Sigmoid colon (tissue), 3 donors: ENCODE data around the gene TOP2B.

ENCODE experiments used
- POLR2A ChIP-seq, 2 donors: fragments of 450-650 bp; IDR thresholded peaks; one replicate each; pipeline ENCODE4 v1.6.1; 2016; ENCODE audit warnings: antibody characterized with exemption in 2 of 2, mild to moderate bottlenecking in 2 of 2, moderate library complexity in 2 of 2
- TF ChIP-seq, protein P1 (sequence below), 4 experiments: fragments of 450-650 bp in 3 of 4; fragments of 200-600 bp in 1 of 4; IDR thresholded peaks; one replicate each; pipeline ENCODE4 v1.5.1; 2016 to 2019; ENCODE audit warnings: antibody characterized with exemption in 4 of 4, mild to moderate bottlenecking in 3 of 4, moderate library complexity in 2 of 4

DNA sequence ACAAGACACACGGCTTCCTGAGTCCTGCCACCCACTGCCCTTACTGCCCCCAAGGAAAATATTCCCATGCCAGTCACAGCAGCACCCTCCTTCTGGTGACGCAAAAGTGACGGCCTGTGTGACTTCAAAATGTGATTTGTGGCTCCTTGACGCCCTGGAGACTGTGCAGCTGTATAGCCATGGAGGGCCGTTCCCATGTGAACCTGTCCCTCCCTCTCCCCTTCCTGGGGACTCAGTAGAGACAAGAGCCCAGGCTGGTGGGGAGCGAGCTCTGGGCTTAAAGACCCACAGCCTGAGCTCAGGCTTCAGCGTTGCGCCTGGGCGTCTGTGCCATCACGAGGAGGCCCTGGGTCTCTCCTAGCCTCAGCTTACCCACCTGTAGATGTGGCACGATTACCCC is 78.2 kb downstream of the TOP2B start:
- TF ChIP-seq, protein P1, sequence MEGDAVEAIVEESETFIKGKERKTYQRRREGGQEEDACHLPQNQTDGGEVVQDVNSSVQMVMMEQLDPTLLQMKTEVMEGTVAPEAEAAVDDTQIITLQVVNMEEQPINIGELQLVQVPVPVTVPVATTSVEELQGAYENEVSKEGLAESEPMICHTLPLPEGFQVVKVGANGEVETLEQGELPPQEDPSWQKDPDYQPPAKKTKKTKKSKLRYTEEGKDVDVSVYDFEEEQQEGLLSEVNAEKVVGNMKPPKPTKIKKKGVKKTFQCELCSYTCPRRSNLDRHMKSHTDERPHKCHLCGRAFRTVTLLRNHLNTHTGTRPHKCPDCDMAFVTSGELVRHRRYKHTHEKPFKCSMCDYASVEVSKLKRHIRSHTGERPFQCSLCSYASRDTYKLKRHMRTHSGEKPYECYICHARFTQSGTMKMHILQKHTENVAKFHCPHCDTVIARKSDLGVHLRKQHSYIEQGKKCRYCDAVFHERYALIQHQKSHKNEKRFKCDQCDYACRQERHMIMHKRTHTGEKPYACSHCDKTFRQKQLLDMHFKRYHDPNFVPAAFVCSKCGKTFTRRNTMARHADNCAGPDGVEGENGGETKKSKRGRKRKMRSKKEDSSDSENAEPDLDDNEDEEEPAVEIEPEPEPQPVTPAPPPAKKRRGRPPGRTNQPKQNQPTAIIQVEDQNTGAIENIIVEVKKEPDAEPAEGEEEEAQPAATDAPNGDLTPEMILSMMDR (IDR thresholded peaks at IDR 0.05), result no peak
- TF ChIP-seq POLR2A (IDR thresholded peaks at IDR 0.05), result no peak
